Hepatic stellate cell (primary cell): ENCODE results near the gene SLC25A34.

Experiments used
- DNase-seq: peaks from one replicate; pipeline ENCODE4 v3.0.0; 2011; ENCODE audit warnings: low spot score

The SLC25A34 gene

GRCh38 chr1:15714406-15715136, 21.5 kb upstream of the SLC25A34 start:
- DNase-seq, result peak; percentile 55

GRCh38 chr1:15717418-15718125, 18.5 kb upstream of the SLC25A34 start:
- no peak for DNase-seq

GRCh38 chr1:15718199-15718601, 17.9 kb upstream of the SLC25A34 start:
- no peak for DNase-seq

GRCh38 chr1:15719381-15720120, 16.5 kb upstream of the SLC25A34 start:
- no peak for DNase-seq

GRCh38 chr1:15720861-15721260, 15.2 kb upstream of the SLC25A34 start:
- no peak for DNase-seq

- DNase-seq, result no peak
Observed at GRCh38 chr1:15722411-15722810, 13.6 kb upstream of the SLC25A34 start.

- DNase-seq, result no peak
Observed at GRCh38 chr1:15722836-15723532, 13.1 kb upstream of the SLC25A34 start.

GRCh38 chr1:15723631-15724246, 12.3 kb upstream of the SLC25A34 start:
- no peak for DNase-seq

GRCh38 chr1:15724949-15725880, 10.8 kb upstream of the SLC25A34 start:
- DNase-seq, result no peak

GRCh38 chr1:15726508-15726907, 9.6 kb upstream of the SLC25A34 start:
- no peak for DNase-seq

GRCh38 chr1:15727021-15727420, 9.0 kb upstream of the SLC25A34 start:
- no peak for DNase-seq

GRCh38 chr1:15727424-15727823, 8.6 kb upstream of the SLC25A34 start:
- DNase-seq, result no peak

GRCh38 chr1:15727866-15728534, 8.1 kb upstream of the SLC25A34 start:
- no peak for DNase-seq

- no peak for DNase-seq
Observed at GRCh38 chr1:15728937-15729657, 7.0 kb upstream of the SLC25A34 start.

- DNase-seq, result no peak
Observed at GRCh38 chr1:15730423-15730822, 5.6 kb upstream of the SLC25A34 start.

- DNase-seq, result no peak
Observed at GRCh38 chr1:15730936-15731335, 5.1 kb upstream of the SLC25A34 start.

- DNase-seq, result no peak
Observed at GRCh38 chr1:15731735-15732685, 4.0 kb upstream of the SLC25A34 start.

GRCh38 chr1:15732686-15733081, 3.4 kb upstream of the SLC25A34 start:
- DNase-seq, result no peak
